ENCODE results near the gene TBC1D4. TPM values are rescaled to one million over a fixed set of nuclear protein-coding genes. Genes with fewer than 3 reads are reported as not detected.

Gene TBC1D4
- total and polyA plus RNA-seq, 9 of the 15 experiments (the other 6 are each of a cell fraction or from before 2014, with no cell fraction given) = 2.8 to 12.3 (median 7.0) TPM

DNA sequence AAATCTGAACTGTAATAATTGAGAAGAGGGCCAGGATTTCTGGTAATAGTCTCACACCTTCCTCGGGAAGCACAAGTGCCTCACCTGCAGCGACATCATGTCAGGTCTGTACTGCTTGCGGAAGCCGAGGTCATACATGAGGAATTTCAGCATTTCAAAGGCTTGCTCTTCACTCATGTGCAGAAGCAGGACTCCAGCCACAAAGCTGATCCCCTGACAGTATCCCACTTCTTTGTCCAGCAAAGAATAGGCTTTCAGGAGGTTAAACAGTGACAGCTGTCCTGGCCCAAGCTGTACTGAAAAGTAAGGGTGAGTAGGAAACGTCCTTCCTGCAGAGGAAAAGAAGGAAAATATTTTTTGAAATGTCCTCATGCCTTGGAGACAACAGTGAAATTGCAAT lies 182.7 kb downstream of the TBC1D4 start (continued):
- TF ChIP-seq, protein P1, sequence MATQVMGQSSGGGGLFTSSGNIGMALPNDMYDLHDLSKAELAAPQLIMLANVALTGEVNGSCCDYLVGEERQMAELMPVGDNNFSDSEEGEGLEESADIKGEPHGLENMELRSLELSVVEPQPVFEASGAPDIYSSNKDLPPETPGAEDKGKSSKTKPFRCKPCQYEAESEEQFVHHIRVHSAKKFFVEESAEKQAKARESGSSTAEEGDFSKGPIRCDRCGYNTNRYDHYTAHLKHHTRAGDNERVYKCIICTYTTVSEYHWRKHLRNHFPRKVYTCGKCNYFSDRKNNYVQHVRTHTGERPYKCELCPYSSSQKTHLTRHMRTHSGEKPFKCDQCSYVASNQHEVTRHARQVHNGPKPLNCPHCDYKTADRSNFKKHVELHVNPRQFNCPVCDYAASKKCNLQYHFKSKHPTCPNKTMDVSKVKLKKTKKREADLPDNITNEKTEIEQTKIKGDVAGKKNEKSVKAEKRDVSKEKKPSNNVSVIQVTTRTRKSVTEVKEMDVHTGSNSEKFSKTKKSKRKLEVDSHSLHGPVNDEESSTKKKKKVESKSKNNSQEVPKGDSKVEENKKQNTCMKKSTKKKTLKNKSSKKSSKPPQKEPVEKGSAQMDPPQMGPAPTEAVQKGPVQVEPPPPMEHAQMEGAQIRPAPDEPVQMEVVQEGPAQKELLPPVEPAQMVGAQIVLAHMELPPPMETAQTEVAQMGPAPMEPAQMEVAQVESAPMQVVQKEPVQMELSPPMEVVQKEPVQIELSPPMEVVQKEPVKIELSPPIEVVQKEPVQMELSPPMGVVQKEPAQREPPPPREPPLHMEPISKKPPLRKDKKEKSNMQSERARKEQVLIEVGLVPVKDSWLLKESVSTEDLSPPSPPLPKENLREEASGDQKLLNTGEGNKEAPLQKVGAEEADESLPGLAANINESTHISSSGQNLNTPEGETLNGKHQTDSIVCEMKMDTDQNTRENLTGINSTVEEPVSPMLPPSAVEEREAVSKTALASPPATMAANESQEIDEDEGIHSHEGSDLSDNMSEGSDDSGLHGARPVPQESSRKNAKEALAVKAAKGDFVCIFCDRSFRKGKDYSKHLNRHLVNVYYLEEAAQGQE (IDR thresholded peaks at IDR 0.05; ENCODE audit: borderline replicate concordance) = no peak
- TF ChIP-seq, protein P1 (CRISPR knock-in tag; IDR thresholded peaks at IDR 0.05; ENCODE audit: low read depth) = no peak
- TF ChIP-seq SNIP1 (IDR thresholded peaks at IDR 0.05; ENCODE audit: low read depth) (no peak), KDM2B (CRISPR knock-in tag; IDR thresholded peaks at IDR 0.05) (no peak), PTRF (tag; IDR thresholded peaks at IDR 0.05) (no peak), KHSRP (IDR thresholded peaks at IDR 0.05) (no peak), SAFB2 (IDR thresholded peaks at IDR 0.05; ENCODE audit: borderline replicate concordance, low read depth, low read length, severe bottlenecking) (no peak), CGGBP1 (CRISPR knock-in tag; IDR thresholded peaks at IDR 0.05) (no peak), ZEB2 (IDR thresholded peaks at IDR 0.05) (no peak)
- TF ChIP-seq, protein P2, sequence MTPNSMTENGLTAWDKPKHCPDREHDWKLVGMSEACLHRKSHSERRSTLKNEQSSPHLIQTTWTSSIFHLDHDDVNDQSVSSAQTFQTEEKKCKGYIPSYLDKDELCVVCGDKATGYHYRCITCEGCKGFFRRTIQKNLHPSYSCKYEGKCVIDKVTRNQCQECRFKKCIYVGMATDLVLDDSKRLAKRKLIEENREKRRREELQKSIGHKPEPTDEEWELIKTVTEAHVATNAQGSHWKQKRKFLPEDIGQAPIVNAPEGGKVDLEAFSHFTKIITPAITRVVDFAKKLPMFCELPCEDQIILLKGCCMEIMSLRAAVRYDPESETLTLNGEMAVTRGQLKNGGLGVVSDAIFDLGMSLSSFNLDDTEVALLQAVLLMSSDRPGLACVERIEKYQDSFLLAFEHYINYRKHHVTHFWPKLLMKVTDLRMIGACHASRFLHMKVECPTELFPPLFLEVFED (CRISPR knock-in tag; conservative IDR thresholded peaks at IDR 0.05) = no peak
- TF ChIP-seq, protein P3, sequence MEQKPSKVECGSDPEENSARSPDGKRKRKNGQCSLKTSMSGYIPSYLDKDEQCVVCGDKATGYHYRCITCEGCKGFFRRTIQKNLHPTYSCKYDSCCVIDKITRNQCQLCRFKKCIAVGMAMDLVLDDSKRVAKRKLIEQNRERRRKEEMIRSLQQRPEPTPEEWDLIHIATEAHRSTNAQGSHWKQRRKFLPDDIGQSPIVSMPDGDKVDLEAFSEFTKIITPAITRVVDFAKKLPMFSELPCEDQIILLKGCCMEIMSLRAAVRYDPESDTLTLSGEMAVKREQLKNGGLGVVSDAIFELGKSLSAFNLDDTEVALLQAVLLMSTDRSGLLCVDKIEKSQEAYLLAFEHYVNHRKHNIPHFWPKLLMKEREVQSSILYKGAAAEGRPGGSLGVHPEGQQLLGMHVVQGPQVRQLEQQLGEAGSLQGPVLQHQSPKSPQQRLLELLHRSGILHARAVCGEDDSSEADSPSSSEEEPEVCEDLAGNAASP (IDR thresholded peaks at IDR 0.05) = no peak
- TF ChIP-seq, protein P4, sequence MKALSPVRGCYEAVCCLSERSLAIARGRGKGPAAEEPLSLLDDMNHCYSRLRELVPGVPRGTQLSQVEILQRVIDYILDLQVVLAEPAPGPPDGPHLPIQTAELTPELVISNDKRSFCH (CRISPR knock-in tag; IDR thresholded peaks at IDR 0.05) = no peak
- TF ChIP-seq, protein P4 (tag; IDR thresholded peaks at IDR 0.05) = no peak

Measured in K562 (cell line).